Mammary epithelial cell (primary cell): ENCODE data around the gene PDE7B.

Experiments
- EZH2 ChIP-seq: IDR thresholded peaks from 2 replicates; pipeline ENCODE4 v1.6.1; 2012; ENCODE audit warnings: low read length, inconsistent platforms, borderline replicate concordance
- TF ChIP-seq, protein P1 (sequence below), 2 donors: IDR thresholded peaks in 1 of 2; conservative IDR thresholded peaks in 1 of 2; 2 replicates each; pipeline ENCODE4 v1.5.1; 2011 to 2012; ENCODE audit warnings: inconsistent platforms in 2 of 2, low read length in 2 of 2, mild to moderate bottlenecking in 2 of 2, control low read depth in 1 of 2, low read depth in 1 of 2; ENCODE audit not compliant: insufficient read depth in 1 of 2; ENCODE audit errors: extremely low read depth in 1 of 2

- TF ChIP-seq, protein P1, sequence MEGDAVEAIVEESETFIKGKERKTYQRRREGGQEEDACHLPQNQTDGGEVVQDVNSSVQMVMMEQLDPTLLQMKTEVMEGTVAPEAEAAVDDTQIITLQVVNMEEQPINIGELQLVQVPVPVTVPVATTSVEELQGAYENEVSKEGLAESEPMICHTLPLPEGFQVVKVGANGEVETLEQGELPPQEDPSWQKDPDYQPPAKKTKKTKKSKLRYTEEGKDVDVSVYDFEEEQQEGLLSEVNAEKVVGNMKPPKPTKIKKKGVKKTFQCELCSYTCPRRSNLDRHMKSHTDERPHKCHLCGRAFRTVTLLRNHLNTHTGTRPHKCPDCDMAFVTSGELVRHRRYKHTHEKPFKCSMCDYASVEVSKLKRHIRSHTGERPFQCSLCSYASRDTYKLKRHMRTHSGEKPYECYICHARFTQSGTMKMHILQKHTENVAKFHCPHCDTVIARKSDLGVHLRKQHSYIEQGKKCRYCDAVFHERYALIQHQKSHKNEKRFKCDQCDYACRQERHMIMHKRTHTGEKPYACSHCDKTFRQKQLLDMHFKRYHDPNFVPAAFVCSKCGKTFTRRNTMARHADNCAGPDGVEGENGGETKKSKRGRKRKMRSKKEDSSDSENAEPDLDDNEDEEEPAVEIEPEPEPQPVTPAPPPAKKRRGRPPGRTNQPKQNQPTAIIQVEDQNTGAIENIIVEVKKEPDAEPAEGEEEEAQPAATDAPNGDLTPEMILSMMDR (conservative IDR thresholded peaks at IDR 0.05 in 1 of 2, IDR thresholded peaks at IDR 0.05 in 1 of 2; ENCODE audit: extremely low read depth in 1 of 2, insufficient read depth in 1 of 2, low read depth in 1 of 2, low read length in 2 of 2), result no peak
- no peak for TF ChIP-seq EZH2
Measured at GRCh38 chr6:136025736-136026135, 174.2 kb downstream of the PDE7B start.
